Hepatic stellate cell (primary cell): ENCODE measurements around the gene NECTIN3.
A peak's percentile ranks its signal among the peaks of the same experiment; 100 is the strongest.

Experiments
- DNase-seq: peaks from one replicate; pipeline ENCODE4 v3.0.0; 2011; ENCODE audit warnings: low spot score

The NECTIN3 gene

GRCh38 chr3:111081008-111081545 is 9.5 kb downstream of the NECTIN3 start:
- DNase-seq: peak; percentile 5

DNA sequence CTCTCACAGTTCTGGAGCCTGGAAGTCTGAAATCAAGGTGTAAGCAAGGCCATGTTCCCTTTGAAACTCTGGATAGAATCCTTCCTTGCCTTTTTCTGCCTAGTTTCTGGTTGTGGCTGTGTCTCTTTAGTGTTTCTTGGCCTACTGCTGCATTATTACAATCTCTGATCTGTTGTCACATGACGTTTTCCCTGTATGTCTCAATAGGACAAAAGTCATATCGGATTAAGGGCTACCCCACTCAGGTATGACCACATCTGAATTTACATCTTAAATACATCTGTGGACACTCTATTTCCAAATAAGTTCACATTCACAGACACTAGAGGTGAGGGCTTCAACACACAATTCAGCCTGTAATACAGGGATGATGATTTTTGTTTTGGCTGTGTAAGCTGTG is 13.3 kb downstream of the NECTIN3 start:
- DNase-seq: no peak

DNA sequence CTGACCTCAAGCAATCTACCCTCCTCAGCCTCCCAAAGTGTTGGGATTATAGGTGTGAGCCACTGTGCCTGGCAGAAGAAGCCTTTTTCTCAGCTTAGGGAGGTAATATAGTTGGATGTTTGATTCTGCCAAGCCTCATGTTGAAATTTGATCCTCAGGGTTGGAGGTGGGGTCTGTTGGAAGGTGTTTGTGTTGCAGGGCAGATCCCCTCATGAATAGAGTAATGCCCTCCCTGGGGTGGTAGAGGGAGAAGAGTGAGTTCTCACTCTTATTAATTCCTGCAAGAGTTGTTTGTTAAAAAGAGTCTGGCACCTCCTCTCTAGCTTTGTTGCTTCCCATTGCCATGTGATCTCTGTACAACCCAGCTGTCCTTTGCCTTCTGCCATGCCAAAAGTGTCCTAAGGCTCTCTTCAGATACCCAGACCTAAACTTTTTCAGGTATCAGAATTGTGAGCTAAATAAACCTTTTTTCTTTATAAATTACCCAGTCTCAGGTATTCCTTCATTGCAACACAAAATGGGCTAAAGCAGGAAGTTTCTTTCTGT is 16.4 kb downstream of the NECTIN3 start:
- DNase-seq: no peak

DNA sequence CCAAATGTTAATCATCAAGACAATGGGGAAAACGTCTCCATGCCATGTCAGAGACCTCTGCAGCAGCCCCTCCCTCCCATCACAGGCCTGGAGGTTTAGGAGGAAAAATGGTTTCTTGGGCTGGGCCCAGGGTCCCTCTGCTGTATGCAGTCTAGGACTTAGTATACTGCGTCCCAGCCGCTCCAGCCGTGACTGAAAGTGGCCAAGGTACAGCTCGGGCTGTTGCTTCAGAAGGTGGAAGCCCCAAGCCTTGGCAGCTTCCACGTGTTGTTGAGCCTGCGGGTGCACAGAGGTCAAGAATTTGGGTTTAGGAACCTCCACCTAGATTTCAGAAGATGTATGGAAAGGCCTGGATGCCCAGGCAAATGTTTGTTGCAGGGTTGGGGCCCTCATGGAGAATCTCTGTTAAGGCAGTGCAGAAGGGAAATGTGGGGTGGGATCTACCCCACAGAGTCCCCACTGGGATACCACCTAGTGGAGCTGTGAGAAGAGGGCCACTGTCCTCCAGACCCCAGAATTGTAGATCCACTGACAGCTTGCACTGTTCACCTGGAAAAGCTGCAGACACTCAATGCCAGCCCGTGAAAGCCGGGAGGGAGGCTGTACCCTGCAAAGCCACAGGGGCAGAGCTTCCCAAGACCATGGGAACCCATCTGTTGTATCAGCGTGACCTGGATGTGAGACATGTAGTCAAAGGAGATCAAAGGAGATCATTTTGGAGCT is 25.0 kb downstream of the NECTIN3 start:
- DNase-seq: no peak

- DNase-seq: no peak
Measured at GRCh38 chr3:111103807-111104206, 32.2 kb downstream of the NECTIN3 start.

- no peak for DNase-seq
Measured at GRCh38 chr3:111106993-111107661, 35.5 kb downstream of the NECTIN3 start.

GRCh38 chr3:111107662-111108035 is 36.0 kb downstream of the NECTIN3 start:
- no peak for DNase-seq

DNA sequence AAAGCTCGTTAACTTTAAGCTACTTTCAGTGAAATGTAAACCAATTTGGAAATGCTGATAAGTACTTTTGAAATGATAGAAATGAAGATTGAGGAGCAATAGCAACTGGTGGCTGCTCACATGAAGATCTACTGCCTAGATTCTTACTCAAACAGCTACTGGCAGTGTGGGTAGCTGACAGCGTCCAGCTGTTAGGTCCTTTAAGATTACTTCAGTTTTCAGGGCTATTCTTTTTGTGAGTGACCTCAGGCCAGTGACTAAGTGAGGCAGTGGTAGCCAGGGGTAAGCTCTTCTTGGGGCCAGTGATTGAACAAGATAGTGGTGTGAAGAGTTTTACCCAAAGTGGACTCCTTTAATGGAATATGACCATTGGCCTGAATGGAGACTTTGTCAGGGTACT is 41.3 kb downstream of the NECTIN3 start:
- DNase-seq: no peak

DNA sequence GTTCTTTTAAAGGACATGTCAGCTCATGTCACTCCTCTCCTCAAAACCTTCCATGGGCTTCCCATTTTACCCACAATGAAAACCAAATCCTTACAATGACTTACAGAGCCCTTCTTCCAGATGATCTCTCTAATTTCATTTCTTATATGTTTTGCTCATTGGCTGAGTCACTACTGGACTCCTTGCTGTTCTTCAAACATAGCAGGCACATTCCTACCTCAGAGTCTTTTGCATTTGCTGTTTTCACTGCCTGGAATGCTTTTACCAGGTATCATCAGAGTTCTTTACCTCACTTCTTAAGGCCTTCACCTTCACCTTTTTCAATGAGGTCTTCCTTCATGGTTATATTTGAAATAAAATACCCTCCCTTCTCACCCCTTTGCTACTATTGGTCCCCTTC is 57.3 kb downstream of the NECTIN3 start:
- DNase-seq: no peak

GRCh38 chr3:111130827-111131226 is 59.2 kb downstream of the NECTIN3 start:
- no peak for DNase-seq

- DNase-seq: no peak
Measured at GRCh38 chr3:111134302-111134701, 62.7 kb downstream of the NECTIN3 start.

- peak; percentile 15 for DNase-seq
Measured at GRCh38 chr3:111151438-111151837, 79.8 kb downstream of the NECTIN3 start.

- DNase-seq: no peak
Measured at GRCh38 chr3:111152496-111152895, 80.9 kb downstream of the NECTIN3 start.

DNA sequence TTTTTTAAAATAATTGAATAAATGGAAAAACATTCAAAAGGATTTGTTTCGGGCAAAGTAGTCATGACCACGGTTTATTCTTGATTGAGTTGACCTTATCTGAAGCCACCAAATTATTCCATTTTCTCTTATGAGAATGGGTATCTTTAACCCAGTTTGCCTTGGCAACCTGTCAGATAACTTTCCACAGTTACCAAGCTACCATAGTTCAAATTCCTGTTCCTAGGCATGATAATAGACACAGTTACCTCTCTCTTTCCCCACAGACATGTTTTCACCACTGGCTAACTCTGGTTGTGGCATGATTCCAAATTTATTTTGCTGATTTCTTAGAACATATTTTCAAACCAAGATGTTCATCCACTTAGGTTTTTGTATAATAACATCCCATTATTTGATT is 84.9 kb downstream of the NECTIN3 start:
- DNase-seq: no peak

DNA sequence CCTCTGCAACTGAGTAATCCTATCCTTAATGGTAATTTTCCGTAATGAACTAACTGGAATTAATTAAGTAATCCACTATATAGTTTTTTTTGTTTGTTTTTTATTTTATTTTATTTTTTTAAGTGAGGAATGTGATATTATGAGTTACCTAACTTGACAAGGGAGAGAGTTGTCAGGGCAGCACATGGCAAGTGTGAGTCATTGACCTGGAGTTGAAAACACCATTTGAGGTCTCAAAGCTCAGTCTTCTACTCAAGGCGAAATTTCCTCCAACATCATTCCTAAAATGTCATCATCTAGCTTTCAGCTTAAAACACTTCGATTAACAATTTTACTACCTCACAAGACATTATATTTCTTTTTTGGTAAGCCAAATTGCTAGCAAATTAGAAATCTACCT is 87.8 kb downstream of the NECTIN3 start:
- DNase-seq: no peak

DNA sequence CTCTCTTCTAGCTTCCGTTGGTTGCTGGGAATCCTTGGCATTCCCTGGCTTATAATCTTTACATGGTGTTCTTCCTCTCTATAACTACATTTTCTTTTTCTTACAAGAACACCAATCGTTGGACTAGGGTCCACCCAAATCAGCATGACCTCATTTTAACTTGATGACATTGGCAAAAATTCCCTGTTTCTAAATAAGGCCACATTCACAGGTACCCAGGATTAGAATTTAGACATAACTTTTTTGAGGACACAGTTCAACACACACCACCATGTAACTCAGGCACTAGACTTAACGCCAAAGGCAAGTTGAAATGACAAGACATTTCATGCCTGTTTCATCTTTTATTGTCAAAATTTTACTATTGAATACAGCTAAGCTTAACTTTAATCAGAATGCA is 93.0 kb downstream of the NECTIN3 start:
- DNase-seq: no peak

DNA sequence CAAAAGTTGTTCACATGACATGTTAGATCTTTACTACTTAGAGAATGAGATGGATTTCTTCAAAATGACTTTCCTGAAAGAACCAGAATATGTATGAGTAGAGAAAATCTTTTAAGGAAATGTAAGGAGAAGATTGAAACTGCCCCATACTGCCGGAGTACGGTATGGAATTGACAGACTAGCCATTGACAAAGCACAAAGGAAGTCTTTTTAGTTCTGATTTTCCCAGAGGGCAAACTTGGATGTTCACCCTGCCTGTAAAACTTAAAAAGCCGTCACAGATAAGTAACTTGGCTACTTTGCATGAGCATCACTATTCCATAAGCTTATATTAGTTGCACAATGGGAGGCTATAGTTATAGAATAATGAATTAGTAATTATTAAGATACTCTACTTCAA is 93.8 kb downstream of the NECTIN3 start:
- no peak for DNase-seq

GRCh38 chr3:111173328-111173900 is 101.8 kb downstream of the NECTIN3 start:
- DNase-seq: no peak

- DNase-seq: no peak
Measured at GRCh38 chr3:111173906-111174305, 102.3 kb downstream of the NECTIN3 start.

- DNase-seq: no peak
Measured at GRCh38 chr3:111190518-111190917, 118.9 kb downstream of the NECTIN3 start.

GRCh38 chr3:111193472-111193871 is 121.9 kb downstream of the NECTIN3 start:
- DNase-seq: no peak

DNA sequence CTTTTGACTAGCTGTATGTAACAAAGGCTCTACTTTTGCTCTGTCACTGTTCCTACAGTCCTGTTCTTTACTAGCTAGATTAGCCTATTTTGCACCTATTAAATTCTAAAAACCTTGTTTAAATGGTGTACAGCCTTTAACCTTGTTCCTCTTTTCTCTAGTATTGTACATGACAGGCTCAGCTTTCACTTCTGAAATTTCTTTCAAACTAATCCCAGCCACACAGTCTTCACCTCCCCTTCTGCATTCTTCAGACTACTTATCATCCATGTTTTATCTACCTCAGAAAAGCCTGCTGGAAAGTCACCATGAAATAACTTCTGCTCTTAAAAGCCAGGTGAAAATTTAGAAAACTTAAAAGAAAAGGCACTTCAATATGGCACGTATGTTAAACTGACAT is 122.4 kb downstream of the NECTIN3 start:
- DNase-seq: no peak

DNA sequence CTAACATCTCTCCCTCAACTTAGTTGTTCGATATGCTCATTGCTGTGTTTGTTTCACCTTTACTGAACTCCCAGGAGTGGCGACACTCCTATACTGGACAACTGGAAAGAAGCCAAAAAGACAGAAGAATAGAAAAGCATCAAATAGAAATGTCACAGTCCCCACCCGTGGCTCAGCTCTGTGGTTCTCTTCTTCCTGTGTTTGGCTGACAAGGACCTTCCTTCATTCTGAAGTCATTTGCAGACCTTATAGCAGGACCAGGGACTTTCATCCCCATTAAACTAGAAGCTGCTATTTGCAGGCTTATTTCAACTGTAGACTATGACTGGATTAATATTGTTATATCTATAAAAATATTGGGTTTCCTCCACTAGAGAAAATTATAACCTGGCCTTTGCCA is 125.9 kb downstream of the NECTIN3 start:
- DNase-seq: no peak
